ENCODE data around the gene NPAS3.

Gene NPAS3

GRCh38 chr14:33631441-33631840 is 692.8 kb downstream of the NPAS3 start:
- no peak for TF ChIP-seq CTCF (IDR thresholded peaks at IDR 0.05; ENCODE audit: extremely low read depth, missing control alignments)
- no peak for DNase-seq (ENCODE audit: low spot score)

GRCh38 chr14:33634631-33635030 is 696.0 kb downstream of the NPAS3 start:
- DNase-seq (ENCODE audit: low spot score), result no peak
- no peak for TF ChIP-seq CTCF (IDR thresholded peaks at IDR 0.05; ENCODE audit: extremely low read depth, missing control alignments)

GRCh38 chr14:33636716-33637115 is 698.0 kb downstream of the NPAS3 start:
- no peak for TF ChIP-seq CTCF (IDR thresholded peaks at IDR 0.05; ENCODE audit: extremely low read depth, missing control alignments)
- DNase-seq (ENCODE audit: low spot score), result no peak

- TF ChIP-seq CTCF (IDR thresholded peaks at IDR 0.05; ENCODE audit: extremely low read depth, missing control alignments), result no peak
- no peak for DNase-seq (ENCODE audit: low spot score)
Measured at GRCh38 chr14:33642080-33642479, 703.4 kb downstream of the NPAS3 start.

- TF ChIP-seq CTCF (IDR thresholded peaks at IDR 0.05; ENCODE audit: extremely low read depth, missing control alignments), result no peak
- DNase-seq (ENCODE audit: low spot score), result no peak
Measured at GRCh38 chr14:33642691-33643244, 704.1 kb downstream of the NPAS3 start.

- no peak for TF ChIP-seq CTCF (IDR thresholded peaks at IDR 0.05; ENCODE audit: extremely low read depth, missing control alignments)
- DNase-seq (ENCODE audit: low spot score), result no peak
Measured at GRCh38 chr14:33643426-33644181, 704.9 kb downstream of the NPAS3 start.

- TF ChIP-seq CTCF (IDR thresholded peaks at IDR 0.05; ENCODE audit: extremely low read depth, missing control alignments), result no peak
Measured at GRCh38 chr14:33646692-33647260, 708.1 kb downstream of the NPAS3 start.

More at GRCh38 chr14:33646692-33647260, 708.1 kb downstream of the NPAS3 start:
- no peak for DNase-seq (ENCODE audit: low spot score)

Measured in GM20000 (cell line).